ENCODE data around the gene ELFN2.

The ELFN2 gene

DNA sequence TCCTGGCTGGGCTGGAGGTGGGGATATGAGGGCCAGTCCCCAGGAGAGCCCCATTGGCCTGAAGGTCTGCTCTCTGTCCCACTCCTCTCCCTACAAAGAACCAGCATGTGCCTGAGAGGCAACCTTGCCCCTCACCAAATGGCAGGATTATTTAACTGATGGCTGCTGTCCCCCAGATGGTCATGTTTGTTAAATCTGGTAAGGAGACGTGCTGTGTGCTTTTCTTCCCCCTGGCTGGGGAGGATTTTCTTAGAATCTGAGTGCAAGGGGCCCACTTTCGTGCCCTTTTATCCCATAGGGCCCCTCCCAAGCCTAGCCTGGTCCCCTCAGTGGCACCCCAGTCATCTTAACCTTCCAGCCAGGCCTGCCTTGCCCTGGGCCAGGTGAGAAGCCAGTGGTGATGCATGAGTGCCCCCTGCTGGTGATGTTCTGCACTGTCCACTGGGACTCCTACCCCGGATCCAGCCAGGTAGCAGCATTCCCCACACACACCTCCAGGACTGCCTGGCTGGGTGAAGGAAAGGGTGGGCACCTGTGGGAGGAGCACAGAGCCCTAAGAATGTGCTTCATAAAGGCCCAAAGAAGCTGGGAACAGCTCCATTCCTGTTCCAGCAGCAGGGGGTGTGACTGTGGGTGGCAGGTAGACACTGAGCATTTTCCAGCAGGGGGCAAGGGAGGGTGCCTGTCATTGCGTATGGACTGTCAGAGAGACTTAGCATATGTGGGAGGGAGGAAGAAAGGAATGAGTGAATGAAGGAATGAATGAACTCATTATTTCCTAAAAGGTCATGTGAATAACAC lies 30.0 kb upstream of the ELFN2 start:
- intact Hi-C loops (cut with DNase I) = loop anchor here (5.0 kb wide), 1 partner anchor 140 kb away; no protein-coding TSS in a partner anchor
- peak; percentile 53 to 91 (median 79) for DNase-seq

DNA sequence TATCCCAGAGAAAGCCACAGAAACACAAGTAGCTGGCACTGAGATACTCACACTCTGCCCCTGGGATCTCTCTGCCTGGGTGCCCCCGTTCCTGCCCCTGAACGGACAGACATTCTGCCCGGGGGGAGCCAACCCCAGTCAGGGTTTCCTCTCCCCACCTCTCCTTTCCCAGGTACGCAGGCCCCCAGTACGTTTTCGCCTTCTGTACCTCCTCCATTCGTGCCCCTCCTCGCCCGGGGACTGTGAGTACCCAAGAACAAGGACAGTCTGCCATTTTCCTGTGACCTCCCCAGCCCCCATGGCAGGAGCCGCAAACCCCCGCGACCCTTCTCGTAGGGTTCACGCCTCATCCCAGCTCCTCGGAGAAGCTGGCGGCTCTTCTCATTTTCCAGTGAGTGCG lies 29.1 kb upstream of the ELFN2 start:
- DNase-seq = no peak
- intact Hi-C loops (cut with DNase I) = loop anchor here (5.0 kb wide), 1 partner anchor 139 kb away; no protein-coding TSS in a partner anchor

DNA sequence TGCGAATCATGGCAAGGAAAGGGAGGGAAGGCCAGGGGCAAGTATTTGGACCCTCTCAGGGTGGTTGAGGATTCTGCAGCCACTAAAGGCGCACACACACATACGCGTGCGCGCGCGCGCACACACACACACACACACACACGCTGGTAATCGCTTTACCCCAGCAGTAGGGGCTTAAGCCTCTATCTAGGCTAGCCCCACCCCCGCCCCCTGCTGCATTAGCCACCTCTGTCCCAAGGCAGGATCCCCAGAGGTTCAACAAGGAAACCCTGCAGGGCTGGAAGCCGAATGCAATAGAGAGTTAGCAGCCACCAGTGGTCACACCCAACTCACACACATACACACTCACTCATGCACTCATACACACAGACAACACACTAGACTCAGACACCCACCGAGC lies 28.6 kb upstream of the ELFN2 start:
- intact Hi-C loops (cut with DNase I) = loop anchor here (5.0 kb wide), 1 partner anchor 139 kb away; no protein-coding TSS in a partner anchor

DNA sequence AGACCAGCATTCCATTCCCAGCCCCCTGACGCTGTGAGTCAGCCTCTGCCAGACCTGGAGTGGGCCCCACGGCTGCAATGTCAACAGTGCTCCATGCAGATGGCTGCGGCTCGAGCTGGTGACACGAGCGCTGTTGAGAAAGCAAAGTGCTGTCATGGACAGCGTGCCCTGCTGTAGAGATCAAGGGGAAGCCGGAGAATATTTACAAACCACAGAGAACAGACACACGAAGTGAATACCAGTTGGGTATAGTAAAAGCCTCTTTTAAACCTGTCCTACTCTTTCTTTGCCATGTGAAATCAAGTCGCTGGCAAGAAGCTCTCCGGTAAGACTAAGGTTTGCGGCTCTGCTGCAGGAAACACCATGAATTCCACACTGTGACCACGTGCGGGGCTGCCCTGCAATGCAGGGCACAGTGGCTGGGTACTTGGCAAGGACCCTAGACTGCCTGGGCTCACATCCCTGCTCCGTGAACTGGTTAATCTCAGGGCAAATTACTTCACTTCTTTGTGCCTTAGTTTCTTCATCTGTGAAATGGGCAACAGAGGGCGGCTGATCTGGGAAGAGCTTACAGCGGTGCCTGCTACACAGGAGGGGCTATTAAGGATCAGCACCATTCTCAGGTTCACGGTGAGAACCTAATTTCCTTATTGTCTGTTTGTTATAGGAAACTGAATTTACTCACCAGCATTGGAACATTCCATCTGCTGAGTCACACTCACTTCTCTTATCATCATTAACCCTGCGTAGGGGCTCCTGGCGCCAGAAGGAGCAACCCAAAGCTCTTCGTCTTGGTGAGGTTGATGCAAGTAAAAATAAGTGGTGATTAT lies 27.8 kb upstream of the ELFN2 start:
- intact Hi-C loops (cut with DNase I) = loop anchor here (5.0 kb wide), 1 partner anchor 138 kb away; no protein-coding TSS in a partner anchor

More for the DNA sequence above, 28.6 kb upstream of the ELFN2 start:
- no peak for DNase-seq

DNA sequence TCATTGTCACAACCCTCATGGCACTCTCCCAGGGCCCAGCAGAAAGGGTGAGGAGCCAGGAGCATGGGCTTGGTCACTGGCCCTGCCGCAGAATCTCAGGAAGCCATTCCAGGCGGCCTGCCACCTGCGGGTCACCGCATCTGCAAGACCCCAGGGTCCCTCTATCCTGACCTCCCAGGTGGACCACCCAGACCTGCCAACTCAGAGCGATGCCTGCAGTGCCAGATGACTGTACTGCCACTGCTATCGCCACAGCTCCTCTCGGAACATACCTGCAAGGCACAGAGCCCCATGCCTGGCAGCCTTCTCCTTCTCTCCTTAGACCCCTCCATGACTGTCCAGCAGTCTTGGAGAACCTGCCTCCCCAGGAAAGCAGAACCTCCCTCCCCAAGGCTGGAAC lies 26.4 kb upstream of the ELFN2 start:
- DNase-seq = no peak
- intact Hi-C loops (cut with DNase I) = no loop called here

More for the DNA sequence above, 27.8 kb upstream of the ELFN2 start:
- no peak for DNase-seq

DNA sequence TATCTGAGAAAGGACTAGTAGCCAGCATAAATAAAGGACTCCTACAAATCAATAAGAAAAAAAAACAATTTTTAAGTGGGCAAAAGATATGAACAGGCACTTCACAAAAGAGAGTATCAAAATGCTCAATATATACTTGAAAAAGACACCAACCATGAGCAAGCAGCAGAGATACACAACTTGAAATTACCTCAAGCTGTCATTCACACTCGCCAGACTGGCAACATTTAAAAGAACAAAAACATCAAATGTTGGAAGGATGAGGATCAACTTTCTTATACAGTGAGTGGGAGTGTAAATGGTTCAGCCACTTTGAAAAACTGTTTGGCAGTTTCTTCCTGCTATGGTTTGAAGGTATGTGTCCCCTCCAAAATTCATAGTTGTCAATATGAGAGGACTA lies 23.9 kb upstream of the ELFN2 start:
- DNase-seq = no peak
- intact Hi-C loops (cut with DNase I) = no loop called here

DNA sequence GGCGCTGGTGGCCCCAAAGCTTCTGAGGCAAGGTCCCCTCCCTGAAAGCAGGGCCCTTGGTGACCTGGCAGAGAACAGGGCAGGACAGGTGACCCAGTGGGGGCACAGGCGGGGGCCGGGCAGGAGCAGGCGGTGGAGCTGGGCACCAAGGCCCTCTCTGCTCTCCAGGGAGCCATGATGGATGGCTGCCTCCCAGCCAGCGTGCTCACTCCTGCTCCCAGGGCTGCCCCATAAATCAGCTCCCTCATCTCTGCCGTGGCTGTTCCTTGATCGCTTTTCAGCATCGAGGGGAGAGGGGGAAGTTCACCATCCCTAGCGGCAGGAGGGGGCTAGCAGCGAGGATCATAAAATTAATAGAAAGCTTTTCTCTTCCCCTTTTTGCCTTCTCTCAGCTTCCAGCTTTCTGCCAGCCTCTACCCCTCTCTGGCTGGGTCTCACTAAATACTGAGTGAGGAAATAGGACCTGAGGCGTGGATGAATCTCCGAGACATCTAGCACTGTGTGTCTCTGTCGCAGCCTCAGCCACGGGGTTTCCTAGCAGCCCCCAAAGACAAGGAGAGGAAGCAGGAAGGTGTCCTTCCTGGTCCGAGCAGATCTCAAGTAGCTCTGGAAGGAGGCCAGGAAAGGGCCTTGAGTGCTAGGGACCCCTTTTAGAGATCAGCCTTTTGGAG lies 22.2 kb upstream of the ELFN2 start:
- intact Hi-C loops (cut with DNase I) = no loop called here
- DNase-seq = no peak

DNA sequence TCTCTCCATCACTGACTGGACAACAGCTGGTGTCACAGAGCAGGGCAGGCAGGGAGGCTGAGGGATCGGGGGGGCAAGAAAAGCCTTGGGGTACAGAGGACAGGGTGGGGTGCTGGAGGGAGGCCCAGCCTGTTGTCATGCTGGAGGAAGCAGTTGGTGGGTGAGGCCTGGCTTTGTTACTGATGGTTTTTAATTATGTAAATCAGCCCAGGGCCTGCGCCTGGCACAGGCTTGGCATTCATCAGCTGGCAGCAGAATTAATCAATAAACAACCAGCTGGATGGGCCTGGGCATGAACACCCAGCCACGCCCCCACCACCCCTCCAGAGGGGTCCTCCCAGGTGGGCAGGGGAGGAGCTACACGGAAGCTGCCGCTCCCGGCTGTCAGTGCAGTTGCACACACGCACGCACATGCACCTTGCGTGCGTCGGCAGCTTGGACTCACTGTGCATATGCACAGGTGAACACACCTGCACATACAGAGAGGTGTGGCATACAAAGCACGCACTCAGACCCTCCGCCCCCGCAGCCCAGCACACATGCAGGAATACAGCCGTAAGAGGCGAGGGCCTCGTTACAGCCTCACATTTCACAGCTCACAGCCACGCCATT lies 21.3 kb upstream of the ELFN2 start:
- DNase-seq = no peak
- intact Hi-C loops (cut with DNase I) = no loop called here

DNA sequence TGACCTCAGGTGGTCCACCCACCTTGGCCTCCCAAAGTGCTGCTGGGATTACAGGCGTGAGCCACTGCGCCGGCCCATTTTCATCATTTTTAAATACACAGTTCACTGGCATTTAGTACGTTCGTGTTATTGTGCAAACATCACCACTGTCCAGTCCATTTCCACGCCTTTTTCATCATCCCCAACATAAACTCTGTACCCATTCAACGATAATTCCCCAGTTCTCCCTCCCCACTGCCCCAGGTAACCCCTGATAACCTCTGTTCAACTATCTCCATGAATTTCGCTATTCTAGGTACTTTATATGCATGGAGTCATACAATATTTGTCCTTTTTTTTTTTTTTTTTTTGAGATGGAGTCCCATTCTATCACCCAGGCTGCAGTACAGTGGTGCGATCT lies 18.2 kb upstream of the ELFN2 start:
- intact Hi-C loops (cut with DNase I) = no loop called here
- DNase-seq = no peak

DNA sequence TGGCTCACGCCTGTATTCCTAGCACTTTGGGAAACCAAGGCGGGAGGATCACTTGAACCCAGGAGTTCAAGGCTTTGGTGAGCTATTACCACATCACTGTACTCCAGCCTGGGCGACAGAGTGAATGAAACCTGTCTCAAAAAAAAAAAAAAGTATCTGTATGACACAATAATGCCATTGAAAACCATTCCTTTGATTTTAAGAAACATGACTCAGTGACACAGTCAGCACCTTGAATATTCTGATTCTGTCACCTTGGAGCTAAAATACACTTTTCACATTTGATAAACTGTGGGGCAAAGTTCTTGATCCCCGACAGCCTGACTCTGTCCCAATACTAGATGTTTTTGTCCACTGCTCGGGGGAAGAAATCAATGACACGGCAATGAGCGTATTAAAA lies 16.7 kb upstream of the ELFN2 start:
- intact Hi-C loops (cut with DNase I) = no loop called here
- no peak for DNase-seq

DNA sequence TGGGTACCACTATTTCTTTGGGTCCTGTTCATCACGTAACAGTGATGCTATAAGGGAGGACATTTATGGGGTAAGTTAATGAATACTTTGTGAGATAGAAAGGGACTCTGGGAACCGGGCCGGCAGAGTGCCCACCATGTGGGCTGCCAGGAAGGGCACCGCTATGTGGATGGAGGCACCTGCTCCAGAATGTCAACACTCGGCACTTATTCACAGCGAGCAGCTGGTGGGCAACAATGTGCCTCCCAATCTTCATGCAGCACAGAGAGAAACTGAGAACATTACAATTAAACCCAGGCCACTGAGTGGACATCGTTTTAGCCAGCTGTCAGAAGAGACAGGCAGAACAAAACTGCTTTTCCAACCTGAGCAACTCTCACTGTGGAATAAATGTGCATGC lies 15.8 kb upstream of the ELFN2 start:
- DNase-seq = no peak
- intact Hi-C loops (cut with DNase I) = no loop called here

DNA sequence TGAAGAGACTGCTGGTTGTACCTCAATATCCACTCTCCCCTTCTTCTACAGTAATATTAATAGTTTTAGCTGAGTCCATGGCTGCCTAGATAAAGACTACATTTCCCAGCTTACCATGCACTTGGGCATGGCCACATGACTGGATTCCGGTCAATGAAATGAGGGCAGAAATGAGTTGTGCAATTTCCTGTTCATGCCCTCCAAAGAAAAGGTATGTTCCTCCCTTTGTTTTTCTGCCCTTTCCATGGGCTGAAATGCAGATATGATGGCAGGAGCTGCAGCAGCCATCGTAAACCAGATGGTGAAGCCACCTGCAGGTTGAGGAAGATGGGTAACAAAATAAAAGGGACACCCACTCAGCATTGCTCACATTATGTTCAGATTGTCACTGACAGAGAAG lies 15.3 kb upstream of the ELFN2 start:
- intact Hi-C loops (cut with DNase I) = no loop called here
- no peak for DNase-seq

DNA sequence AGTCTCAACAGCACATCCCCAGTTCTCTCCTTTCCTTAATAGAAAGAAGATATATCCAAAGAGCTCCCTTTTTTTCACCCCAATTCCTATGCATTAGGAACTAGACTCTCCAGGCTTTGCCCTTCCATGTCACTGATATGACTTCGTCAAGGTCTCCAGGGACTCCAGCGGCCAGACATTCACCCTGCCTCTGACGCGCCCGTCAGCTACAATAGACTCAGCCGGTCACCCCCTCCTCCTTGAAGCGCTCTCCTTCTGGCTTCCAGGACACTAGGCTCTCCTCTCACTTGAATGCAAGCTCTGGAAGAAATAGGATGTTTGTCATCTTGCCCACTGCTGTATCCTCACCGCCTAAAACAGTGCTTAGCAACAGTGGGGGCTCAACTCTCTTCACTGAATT lies 14.9 kb upstream of the ELFN2 start:
- DNase-seq = no peak

DNA sequence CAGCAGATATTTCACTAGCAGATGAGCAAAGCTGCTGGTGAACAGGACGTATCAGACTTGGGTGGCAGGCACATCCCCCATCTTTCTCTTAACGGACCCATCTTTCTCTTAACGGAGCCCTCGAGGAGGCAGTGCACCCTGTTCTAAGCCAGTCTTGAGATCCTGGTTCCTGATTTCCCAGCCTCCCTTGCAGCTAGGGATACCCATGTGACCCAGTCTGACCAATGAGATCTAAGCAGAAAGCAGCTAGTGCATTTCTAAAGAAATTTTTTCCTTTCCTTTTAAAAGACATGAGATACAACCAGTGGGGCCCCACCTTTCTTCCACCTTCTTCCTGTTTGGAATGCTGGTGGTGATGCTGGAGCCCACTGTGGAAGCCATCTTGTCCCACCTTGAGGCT lies 13.6 kb upstream of the ELFN2 start:
- DNase-seq = no peak
- intact Hi-C loops (cut with DNase I) = no loop called here

More for the DNA sequence above, 14.9 kb upstream of the ELFN2 start:
- intact Hi-C loops (cut with DNase I) = no loop called here

DNA sequence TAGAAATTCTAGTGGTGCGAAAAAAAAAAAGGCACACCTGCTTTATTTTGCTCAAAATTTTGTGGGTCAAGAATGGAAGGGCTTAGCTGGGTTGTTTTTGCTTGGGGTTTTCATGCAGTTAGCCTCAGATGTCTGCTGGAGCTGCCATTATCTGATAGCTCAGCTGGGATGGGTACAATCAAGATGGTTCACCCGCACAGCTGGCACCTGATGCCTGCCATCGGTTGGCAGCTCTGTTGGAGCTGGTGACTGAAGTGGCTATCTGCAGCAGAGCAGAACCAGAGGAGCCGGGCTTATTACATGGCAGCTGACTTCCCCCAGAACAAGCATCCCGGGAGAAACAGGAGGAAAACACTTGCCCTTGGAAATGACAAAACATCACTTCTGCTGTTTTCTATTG lies 12.1 kb upstream of the ELFN2 start:
- intact Hi-C loops (cut with DNase I) = no loop called here

DNA sequence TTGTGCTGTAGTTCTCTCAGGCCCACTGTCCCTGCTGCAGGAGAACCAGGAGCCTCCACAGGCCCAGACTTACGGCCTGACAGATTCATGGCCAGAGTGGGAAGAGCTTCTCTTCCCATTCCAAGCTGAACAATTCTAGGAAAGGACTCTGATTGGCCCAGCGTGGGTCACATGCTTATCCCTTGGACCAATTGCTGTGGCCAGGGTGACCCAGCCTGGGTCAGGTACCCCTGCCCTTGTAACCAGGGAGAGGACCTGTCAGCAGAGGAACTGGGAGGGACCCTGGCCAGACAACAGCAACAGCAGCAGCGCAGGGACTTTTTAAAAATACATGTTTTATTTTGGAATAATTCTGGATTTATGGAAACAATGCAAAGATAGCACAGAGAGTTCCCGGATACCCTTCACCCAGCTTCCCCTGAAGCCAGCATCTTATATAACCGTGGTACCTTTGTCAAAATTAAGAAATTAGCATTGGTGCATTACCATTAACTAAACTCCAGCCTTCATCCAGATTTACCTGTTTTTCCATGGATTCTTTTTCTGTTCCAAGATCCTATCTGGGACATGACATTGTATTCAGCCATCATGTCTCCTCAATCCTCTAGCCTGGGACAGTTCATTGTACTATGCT lies 8.8 kb upstream of the ELFN2 start:
- no peak for DNase-seq
- intact Hi-C loops (cut with DNase I) = no loop called here

More for the DNA sequence above, 12.1 kb upstream of the ELFN2 start:
- DNase-seq = no peak

DNA sequence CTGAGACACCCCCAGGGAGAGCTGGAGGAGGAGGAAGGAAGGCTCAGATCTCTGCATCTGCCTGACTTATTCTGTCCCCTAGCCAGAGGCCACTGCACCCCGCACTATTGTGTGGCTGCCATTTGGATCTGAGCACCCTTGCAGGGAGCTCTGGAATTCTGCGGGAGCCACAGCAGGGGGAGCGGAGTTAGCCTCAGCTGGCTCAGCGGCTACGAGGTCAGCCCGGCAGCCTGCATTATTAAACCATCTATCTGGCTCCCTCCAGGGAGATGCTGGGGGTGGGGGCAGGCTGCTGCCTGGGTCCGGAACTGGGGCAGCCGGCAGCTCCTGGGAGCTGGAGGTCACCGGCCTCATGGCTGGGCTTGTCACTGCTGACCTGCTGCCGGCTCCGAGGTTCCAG lies 6.5 kb upstream of the ELFN2 start:
- no peak for DNase-seq
- intact Hi-C loops (cut with DNase I) = no loop called here

DNA sequence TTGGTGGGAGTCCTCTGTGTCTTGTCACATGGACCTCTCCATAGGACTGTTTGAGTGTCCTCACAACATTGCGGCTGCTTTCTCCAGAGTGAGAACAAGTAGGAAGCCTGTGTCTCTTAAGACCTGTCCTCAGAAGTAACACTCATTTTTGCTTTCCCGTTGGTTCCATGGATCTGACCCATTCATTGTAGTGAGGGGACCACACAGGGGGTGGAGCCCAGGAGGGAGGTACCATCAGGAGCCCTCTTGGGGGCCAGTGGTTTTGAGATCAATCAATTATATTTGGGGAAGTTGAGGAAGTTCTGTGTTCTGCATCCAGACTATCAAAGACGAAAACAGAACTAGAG lies 5.4 kb upstream of the ELFN2 start:
- DNase-seq = no peak
- intact Hi-C loops (cut with DNase I) = no loop called here

All from head of caudate nucleus (tissue), 42 donors.